ENCODE results near the gene NKAIN2.
"Not testable (repeated sequence)": the region's sequence is repeated elsewhere in the genome, so short reads cannot be mapped to it uniquely, and the experiment has no call there.

NKAIN2 gene

DNA sequence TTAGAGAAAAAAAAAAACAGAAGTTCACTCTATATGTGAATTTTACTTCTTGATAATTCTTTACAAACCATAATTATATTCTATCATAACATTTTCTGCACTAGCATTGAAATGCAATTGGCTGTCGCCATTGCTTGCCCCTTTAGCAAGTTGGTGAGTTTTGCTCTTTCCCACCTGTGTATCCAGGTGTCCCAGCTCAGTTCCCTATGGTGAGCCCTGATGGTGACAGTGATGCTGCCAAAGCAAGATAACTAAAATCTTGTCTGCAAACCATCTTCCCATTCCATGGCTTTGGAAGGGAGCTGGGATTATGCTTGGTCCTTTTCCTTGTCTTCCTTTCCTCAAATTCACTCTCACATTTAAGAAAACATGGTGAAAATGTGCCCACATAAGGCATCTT, 429.6 kb downstream of the NKAIN2 start:
- no peak for DNase-seq

DNA sequence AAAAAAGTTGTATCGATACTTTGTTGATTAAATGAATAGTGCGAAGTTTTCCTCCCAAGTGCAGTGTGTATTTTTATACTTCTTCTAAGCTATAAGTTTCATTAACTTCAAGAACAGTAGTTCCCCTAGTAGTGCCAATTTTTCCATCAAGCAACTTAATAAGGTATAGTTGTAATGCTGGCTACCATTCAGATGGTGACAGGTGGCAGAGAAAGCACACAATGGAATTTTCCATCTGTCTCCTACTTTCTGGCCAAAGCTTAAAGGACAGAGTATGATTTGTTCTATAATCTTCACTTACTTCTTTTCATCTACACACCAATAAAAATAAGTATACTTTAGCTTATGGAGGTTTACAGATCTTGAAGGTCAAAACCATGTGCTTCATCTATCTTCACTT, 431.1 kb downstream of the NKAIN2 start:
- no peak for DNase-seq

DNA sequence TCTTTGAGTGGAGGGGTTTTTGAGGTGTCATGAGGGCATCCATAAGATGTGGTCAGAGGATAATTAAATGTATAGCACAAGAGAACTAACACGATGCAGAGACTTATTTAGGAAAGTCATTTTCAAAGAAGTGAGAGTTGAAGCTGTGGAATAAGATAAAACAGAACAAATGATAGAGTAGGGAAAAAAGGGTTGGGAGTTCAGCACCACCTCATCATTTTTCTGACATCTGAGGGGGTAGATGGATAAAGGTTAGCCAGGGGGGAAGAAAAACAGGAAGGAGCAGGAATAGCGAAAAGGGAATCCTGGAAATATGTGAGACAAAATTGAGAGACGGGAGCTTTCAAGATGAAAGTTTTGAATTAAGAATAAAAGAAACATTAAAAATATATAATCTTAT, 434.2 kb downstream of the NKAIN2 start:
- no peak for DNase-seq

DNA sequence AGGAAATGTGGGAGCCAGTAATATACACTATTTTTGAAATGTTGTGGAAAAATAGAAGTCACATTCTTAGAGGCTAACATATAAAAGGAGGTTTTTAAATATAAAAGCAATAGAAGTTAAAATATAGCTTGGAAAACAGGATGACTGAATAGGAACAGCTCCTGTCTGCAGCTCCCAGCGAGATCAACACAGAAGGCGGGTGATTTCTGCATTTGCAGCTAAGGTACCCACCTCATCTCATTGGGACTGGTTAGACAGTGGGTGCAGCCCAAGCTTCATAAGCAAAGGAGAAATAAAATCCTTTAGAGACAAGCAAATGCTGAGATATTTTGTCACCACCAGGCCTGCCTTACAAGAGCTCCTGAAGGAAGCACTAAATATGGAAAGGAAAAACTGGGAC, 434.7 kb downstream of the NKAIN2 start:
- not testable (repeated sequence) for DNase-seq

- DNase-seq, result no peak
Measured at GRCh38 chr6:124254941-124255685, 451.4 kb downstream of the NKAIN2 start.

GRCh38 chr6:124260337-124260736, 456.7 kb downstream of the NKAIN2 start:
- DNase-seq, result no peak

DNA sequence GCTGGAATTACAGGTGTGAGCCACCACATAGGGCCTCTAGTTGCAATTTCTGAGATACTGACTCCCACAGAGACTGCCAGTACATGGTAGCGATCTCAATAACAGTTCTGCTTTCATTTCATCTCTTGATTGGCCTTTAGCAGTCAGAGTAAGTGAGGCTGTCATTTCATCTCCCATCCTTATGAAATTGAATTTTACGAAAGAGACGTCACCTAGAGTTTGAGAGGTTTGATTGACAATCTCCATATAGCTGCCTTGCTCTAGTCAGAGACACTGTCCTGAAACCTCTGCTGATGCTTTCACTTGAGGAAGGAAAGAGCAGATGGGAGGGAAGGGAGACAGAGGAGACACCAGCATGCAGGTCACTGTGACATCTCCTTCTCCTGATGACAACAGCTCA, 466.1 kb downstream of the NKAIN2 start:
- DNase-seq, result no peak

- DNase-seq, result no peak
Measured at GRCh38 chr6:124273701-124274100, 470.0 kb downstream of the NKAIN2 start.

DNA sequence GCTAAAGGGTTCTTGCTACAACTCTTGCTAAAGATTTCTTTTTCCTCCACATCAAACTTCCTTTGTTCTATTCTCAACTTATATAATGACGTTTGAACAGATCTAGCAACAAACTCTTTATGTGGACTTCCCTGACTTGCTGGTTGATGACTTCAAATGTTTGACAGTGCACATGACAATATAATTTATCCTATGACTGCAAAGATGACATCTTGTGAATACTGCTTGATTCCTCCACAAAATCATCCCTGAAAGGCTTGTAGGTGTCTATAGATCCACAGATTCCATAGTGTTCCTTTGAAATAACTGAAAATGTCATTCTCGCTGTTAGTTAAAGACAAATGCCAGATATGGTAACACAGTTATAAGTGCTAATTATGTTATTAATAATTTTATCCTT, 478.9 kb downstream of the NKAIN2 start:
- DNase-seq, result no peak

DNA sequence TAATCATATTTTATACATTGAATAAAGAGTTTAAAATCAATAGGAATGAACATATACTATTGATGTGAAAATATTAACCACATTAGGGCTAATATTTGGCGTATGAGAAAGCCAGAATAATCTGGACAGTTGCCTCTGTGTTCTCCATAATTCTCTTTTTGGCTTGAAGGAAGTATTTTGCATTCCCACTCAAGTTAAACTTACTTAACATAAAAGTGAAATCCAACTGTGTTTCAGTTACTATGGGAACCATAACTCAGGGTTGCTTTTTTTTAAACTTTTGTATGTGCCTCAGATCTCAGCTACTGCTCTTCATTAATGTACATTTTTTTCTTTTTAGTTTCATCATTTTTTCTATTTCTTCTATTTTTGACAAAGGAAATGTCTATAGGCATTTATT, 479.8 kb downstream of the NKAIN2 start:
- DNase-seq, result no peak

DNA sequence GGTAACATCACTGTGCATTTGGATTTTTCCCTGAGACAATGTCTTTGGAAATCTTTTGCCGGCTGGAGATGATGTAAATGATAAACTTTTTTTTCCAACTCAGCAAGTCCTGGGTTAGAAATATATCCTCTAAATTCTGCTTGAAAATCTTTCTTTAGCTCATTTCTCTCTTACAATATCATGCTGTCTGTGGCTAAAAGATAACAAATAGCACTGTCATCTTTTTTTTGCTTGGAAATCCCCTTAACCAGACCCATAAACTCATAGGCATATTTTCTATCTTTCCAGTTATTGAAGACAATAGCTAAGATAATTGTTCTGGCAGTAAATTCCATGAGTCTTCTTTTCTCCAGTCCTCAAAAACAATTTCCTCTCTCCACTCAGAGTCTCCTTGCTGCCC, 481.5 kb downstream of the NKAIN2 start:
- no peak for DNase-seq

DNA sequence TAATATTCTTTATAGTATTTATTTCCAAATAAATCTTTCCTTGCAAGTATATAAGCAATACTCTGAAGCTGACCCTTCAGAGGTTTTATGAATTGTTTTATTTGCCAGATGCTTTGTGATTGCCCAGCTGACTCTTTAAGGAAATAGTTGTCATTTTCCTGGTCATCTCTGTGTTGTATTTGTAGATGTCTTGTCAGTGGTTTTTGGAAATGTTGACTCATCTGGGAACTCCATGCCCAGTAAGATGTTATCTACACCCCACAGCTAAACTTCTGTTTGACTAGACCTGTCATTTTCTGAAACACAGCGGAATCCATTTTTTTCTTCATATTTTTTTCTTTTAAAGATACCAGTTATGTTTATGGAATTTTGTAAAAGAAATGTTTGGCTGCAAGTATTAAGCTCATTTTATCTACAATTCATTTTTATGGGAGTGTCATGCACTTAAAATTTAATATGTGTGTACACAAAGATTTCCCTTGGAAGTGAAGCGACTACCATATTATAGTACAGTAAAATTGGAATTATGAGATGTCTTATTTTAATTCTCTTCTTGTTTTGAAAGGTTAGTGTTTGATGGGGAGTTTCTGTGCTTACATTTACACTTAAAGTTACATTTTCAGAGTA, 491.0 kb downstream of the NKAIN2 start:
- no peak for DNase-seq

- DNase-seq, result no peak
Measured at GRCh38 chr6:124297507-124297906, 493.8 kb downstream of the NKAIN2 start.

GRCh38 chr6:124298730-124299129, 495.1 kb downstream of the NKAIN2 start:
- no peak for DNase-seq

DNA sequence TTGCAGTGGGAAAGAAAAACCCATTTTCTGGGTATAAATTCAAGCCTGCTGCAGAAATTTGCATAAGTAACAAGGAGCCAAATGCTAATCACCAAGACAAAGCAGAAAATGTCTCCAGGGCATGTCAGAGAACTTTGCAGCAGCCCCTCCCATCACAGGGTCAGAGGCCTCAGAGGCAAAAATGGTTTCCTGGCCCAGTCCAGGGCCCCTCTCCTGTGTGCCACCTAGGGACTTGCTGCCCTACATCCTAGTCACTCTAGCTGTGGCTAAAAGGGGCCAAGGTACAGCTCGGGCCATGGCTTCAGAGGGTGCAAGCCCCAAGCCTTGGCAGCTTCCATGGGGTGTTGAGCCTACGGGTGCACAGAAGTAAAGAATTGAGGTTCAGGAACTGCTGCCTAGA, 497.2 kb downstream of the NKAIN2 start:
- not testable (repeated sequence) for DNase-seq

DNA sequence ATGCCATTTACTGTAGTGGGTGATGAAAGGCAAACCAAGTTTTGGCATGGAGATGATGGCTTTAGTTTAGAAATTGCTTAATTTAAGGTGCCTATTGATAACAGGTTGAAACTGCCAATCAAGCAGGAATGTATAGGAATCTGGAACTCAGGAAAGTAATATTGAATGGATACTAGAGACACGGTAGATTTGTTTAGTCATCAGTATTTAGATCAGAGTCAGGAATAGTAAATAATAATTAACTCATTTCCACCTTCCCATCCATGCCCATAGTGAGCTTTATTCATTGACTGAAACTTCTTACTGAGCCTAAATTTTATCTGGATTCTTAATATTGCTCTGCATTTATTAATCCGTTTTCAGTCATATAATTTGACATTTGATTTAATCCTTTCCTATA, 500.3 kb downstream of the NKAIN2 start:
- no peak for DNase-seq

DNA sequence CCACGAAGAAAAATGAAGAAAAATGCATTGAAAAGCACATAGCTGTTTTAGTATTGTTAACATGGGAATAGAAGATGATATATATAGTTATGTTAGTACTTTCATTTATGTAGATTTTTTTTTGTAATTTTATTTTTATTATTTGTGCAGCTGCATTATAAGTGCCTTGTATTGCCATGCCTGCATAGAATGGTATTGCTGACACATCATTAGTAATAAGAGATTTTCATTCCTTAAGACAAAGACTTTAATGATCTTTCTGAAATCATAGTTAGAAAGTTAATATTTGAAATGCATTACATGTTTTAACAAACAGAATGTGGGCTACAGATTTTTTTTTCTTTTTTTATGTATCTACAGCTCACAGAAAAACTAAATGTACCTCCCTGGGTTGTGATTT, 506.5 kb downstream of the NKAIN2 start:
- no peak for DNase-seq

GRCh38 chr6:124319410-124319809, 515.7 kb downstream of the NKAIN2 start:
- DNase-seq, result no peak

DNA sequence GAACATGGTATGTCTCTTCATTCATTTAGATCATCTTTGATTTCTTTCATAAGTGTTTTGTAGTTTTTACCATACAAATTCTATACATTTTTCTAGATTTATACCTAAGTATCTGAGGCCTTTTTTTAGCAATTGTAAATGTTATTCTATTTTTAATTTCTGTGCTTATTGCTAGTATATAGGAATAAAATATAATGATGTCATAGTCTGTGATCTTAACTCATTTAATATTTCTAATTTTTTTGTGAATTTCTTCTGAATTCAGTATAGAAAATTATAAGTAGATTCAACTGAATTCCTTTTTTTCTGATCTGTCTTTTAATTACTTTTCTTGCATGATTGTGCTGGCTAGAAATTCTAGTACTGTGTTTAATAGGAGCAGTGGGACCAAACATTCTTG, 520.6 kb downstream of the NKAIN2 start:
- no peak for DNase-seq

- no peak for DNase-seq
Measured at GRCh38 chr6:124330197-124330596, 526.5 kb downstream of the NKAIN2 start.

GRCh38 chr6:124334359-124334758, 530.7 kb downstream of the NKAIN2 start:
- no peak for DNase-seq

DNA sequence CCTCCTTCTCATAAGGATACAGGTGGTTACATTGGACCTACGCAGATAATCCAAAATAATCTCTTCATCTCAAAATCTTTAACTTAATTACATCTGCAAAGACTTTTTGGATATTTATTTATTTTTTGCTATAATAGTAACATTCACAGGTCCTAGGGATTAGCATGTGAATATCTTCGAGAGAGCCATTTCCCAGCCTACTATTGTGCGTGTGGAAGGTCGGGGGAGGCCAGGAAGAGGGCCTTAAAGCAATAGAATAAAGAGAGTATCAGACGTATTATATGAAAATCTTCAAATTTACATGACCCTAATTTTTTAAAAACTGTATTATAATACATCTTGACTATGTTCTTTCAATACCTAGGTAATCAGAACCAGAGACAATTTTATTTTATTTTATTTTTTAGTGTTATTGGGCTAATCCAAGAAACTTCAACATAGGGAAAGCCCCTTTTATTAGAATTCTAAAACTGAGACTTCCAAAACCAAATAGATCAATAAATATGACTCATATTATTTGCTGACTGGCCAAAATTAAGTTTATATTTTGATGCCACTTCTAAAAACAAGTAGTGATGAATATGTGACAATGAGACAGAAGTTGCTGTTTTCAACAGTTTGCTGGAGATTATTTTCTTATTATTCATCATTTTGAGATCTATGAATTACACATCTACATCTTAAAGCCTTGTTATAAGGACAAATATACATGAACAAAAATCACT, 536.1 kb downstream of the NKAIN2 start:
- DNase-seq, result no peak

GRCh38 chr6:124348339-124348738, 544.7 kb downstream of the NKAIN2 start:
- DNase-seq, result not testable (repeated sequence)

- no peak for DNase-seq
Measured at GRCh38 chr6:124355146-124355545, 551.5 kb downstream of the NKAIN2 start.

All from KG1 (cell line).